Spleen (tissue), 11 donors: Measurements from ENCODE around the gene TBCB. TPM values are rescaled to one million over a fixed set of nuclear protein-coding genes. Genes with fewer than 3 reads are reported as not detected.

Source experiments
- DNase-seq: peaks from one replicate; pipeline ENCODE4 v3.0.0-alpha.2; 2020
- H3K27ac ChIP-seq, 8 donors: fragments of 200-600 bp; sonication (generic) in 7 of 8; 1 replicate in 4 of 8; 2 replicates in 4 of 8; pipeline versions ENCODE4 v1.5.0 to v1.8.0; 2016 to 2021; ENCODE audit warnings: inconsistent platforms in 4 of 8, mild to moderate bottlenecking in 4 of 8, moderate library complexity in 1 of 8
- H3K27me3 ChIP-seq, 7 donors: fragments of 200-600 bp; sonication (generic) in 6 of 7; replicated peaks in 1 of 7; 1 replicate in 4 of 7; 2 replicates in 3 of 7; pipeline versions ENCODE4 v1.5.0 to v1.8.0; 2016 to 2021; ENCODE audit warnings: inconsistent platforms in 3 of 7, mild to moderate bottlenecking in 1 of 7
- H3K36me3 ChIP-seq, 6 donors: fragments of 200-600 bp; sonication (generic) in 5 of 6; 1 replicate in 4 of 6; 2 replicates in 2 of 6; pipeline versions ENCODE4 v1.5.0 to v1.8.0; 2016 to 2021; ENCODE audit warnings: inconsistent platforms in 2 of 6
- H3K4me1 ChIP-seq, 6 donors: fragments of 200-600 bp; sonication (generic) in 5 of 6; 1 replicate in 3 of 6; 2 replicates in 3 of 6; pipeline versions ENCODE4 v1.5.0 to v1.8.0; 2016 to 2021; ENCODE audit warnings: inconsistent platforms in 3 of 6
- H3K4me3 ChIP-seq, 8 donors: fragments of 200-600 bp; sonication (generic) in 7 of 8; 1 replicate in 4 of 8; 2 replicates in 4 of 8; pipeline versions ENCODE4 v1.5.0 to v1.8.0; 2016 to 2021; ENCODE audit warnings: inconsistent platforms in 4 of 8, mild to moderate bottlenecking in 4 of 8, moderate library complexity in 2 of 8
- H3K9me3 ChIP-seq, 8 donors: fragments of 200-600 bp; sonication (generic) in 7 of 8; 1 replicate in 4 of 8; 2 replicates in 4 of 8; pipeline versions ENCODE4 v1.5.0 to v1.8.0; 2016 to 2021; ENCODE audit warnings: inconsistent platforms in 4 of 8
- CTCF ChIP-seq, 11 experiments: fragments of 200-600 bp in 7 of 11; fragments of 450-650 bp in 4 of 11; sonication (generic) in 4 of 11; IDR thresholded peaks in 8 of 11; conservative IDR thresholded peaks in 3 of 11; 1 replicate in 7 of 11; 2 replicates in 4 of 11; pipeline versions ENCODE4 v1.4.0 to v1.8.0; 2016 to 2021; ENCODE audit warnings: antibody characterized with exemption in 11 of 11, inconsistent platforms in 4 of 11, mild to moderate bottlenecking in 1 of 11
- POLR2A ChIP-seq, 3 donors: fragments of 450-650 bp; IDR thresholded peaks; one replicate each; pipeline ENCODE4 v1.5.1; 2017; ENCODE audit warnings: antibody characterized with exemption in 3 of 3, mild to moderate bottlenecking in 1 of 3
- POLR2AphosphoS5 ChIP-seq, 3 donors: sonication (generic); formaldehyde crosslinking; IDR thresholded peaks; one replicate each; pipeline ENCODE4 v1.5.1; 2017; ENCODE audit warnings: antibody characterized with exemption in 3 of 3
- WGBS, 5 donors: extraction: QIAGEN DNeasy Blood & Tissue Kit in 3 of 5; methylation state at CpG; one replicate each; pipeline versions ENCODE4 v1.1.5 to v1.1.7; 2013 to 2018; 5-methylcytosine and 5-hydroxymethylcytosine counted together
- intact Hi-C: fragments of 100-400 bp; cut with DNase I; formaldehyde crosslinking; loops from one replicate; pipeline ENCODE4 v1.15.0; 2023; ENCODE audit warnings: low total_unique reads
- polyA plus RNA-seq, 3 donors: library from polyadenylated mRNA; stranded (reverse); fragments of 200-250 nt; gene quantifications; one replicate each; pipeline ENCODE4 v1.2.1, GENCODE V29; 2013
- total RNA-seq, 7 donors: library from RNA; depleted of rRNA in 3 of 7; stranded (reverse); fragments of >200 nt in 3 of 7; fragmentation: NEBNext Ultra II Directional in 4 of 7; extraction: Animal tissue kit (Norgen Biotek cat#: 25700) in 4 of 7; gene quantifications; one replicate each; pipeline versions ENCODE4 v1.1.0 to v1.2.1, GENCODE V29; 2016 to 2021
- donor health status: healthy with polysubstance abuse.
- donor health status: DM: no; HTN: no; CAD: no; lungs with moderate emphysema.
- donor health status: DM: no; HTN: no; CAD: no.
- donor health status: Bipolar disorder and iron deficiency.
- donor health status: healthy.
- donor health status: DM: no; HTN: no; CAD: no.
- donor health status: DM: yes; HTN: yes; CAD: no.

The TBCB gene
- total and polyA plus RNA-seq, 10 donors = 87.8 to 170 (median 120) TPM

GRCh38 chr19:36097036-36097435 is 18.2 kb upstream of the TBCB start:
- no peak for DNase-seq
- Histone ChIP-seq H3K27ac (peak overlapping the region in 4 of 8 donors; percentile 13 to 38 (median 30)), H3K36me3 (peaks cover 0 to 84% (median 0%) of the 10 kb centered on the region in 6 donors), H3K9me3 (no peaks in the 10 kb centered on the region), H3K4me3 (no peak overlapping the region), H3K27me3 (no peaks in the 10 kb centered on the region), H3K4me1 (peaks cover 0 to 39% (median 11%) of the 10 kb centered on the region in 6 donors)
- no peak for TF ChIP-seq CTCF (IDR thresholded peaks at IDR 0.05 in 8 of 11, conservative IDR thresholded peaks at IDR 0.05 in 3 of 11)
- no peak for TF ChIP-seq POLR2AphosphoS5 (IDR thresholded peaks at IDR 0.05)
- TF ChIP-seq POLR2A (IDR thresholded peaks at IDR 0.05) = no peak
- 79 to 94% (median 83%) methylated on average over 6 of the region's 6 CpGs for WGBS, 5 donors
- intact Hi-C loops = no loop called here

DNA sequence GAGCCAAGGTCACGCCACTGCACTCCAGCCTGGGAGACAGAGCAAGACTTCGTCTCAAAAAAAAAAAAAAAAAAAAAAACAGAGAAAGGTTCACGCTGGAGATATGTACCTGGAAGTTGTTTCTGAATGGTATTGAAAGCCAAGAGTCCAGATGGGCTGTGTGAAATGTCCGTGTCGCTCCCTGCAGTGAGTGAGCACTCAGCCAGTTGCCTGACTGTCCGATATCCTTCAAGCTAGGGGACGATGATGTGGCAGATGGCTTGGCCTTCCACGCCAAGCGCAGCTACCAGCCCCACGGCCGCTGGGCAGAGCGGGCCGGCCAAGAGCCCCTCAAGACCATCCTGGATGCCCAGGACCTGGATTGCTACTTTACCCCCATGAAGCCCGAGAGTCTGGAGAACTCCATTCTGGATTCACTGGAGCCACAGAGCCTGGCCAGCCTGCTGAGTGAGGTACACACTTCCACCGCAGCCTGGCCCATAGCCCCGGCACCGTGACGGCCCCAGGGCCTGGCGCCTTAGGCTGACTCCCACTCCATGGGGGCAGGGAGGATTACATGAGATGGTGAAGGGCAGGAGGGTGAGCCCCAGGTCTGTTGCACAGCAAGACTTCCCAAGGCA is 16.0 kb upstream of the TBCB start:
- no peak overlapping the region for H3K27ac ChIP-seq
- DNase-seq = no peak

GRCh38 chr19:36100476-36100875 is 14.8 kb upstream of the TBCB start:
- Histone ChIP-seq H3K4me3 (no peak overlapping the region), H3K9me3 (no peaks in the 10 kb centered on the region), H3K36me3 (peaks cover 0 to 84% (median 0%) of the 10 kb centered on the region in 6 donors), H3K4me1 (peaks cover 0 to 39% (median 11%) of the 10 kb centered on the region in 6 donors), H3K27me3 (no peaks in the 10 kb centered on the region), H3K27ac (peak overlapping the region in 3 of 8 donors; percentile 4 to 47 (median 23))
- 67 to 85% (median 73%) methylated on average over 5 of the region's 5 CpGs for WGBS, 5 donors
- TF ChIP-seq CTCF (IDR thresholded peaks at IDR 0.05 in 8 of 11, conservative IDR thresholded peaks at IDR 0.05 in 3 of 11) = no peak
- peak in 2 of 3 donors; percentile 59 to 63 for TF ChIP-seq POLR2AphosphoS5 (IDR thresholded peaks at IDR 0.05)
- TF ChIP-seq POLR2A (IDR thresholded peaks at IDR 0.05) = no peak
- no peak for DNase-seq
- intact Hi-C loops = no loop called here

More for the DNA sequence above, 16.0 kb upstream of the TBCB start:
- peaks cover 0 to 39% (median 11%) of the 10 kb centered on the region in 6 donors for H3K4me1 ChIP-seq
- H3K9me3 ChIP-seq = no peaks in the 10 kb centered on the region
- WGBS, 5 donors = 89 to 97% (median 90%) methylated on average over 11 to 19 of the region's 19 CpGs
- no peak overlapping the region for H3K4me3 ChIP-seq
- TF ChIP-seq POLR2A (IDR thresholded peaks at IDR 0.05) (no peak), CTCF (IDR thresholded peaks at IDR 0.05 in 8 of 11, conservative IDR thresholded peaks at IDR 0.05 in 3 of 11) (no peak), POLR2AphosphoS5 (IDR thresholded peaks at IDR 0.05) (no peak)
- intact Hi-C loops = no loop called here
- peaks cover 0 to 84% (median 0%) of the 10 kb centered on the region in 6 donors for H3K36me3 ChIP-seq
- no peaks in the 10 kb centered on the region for H3K27me3 ChIP-seq

DNA sequence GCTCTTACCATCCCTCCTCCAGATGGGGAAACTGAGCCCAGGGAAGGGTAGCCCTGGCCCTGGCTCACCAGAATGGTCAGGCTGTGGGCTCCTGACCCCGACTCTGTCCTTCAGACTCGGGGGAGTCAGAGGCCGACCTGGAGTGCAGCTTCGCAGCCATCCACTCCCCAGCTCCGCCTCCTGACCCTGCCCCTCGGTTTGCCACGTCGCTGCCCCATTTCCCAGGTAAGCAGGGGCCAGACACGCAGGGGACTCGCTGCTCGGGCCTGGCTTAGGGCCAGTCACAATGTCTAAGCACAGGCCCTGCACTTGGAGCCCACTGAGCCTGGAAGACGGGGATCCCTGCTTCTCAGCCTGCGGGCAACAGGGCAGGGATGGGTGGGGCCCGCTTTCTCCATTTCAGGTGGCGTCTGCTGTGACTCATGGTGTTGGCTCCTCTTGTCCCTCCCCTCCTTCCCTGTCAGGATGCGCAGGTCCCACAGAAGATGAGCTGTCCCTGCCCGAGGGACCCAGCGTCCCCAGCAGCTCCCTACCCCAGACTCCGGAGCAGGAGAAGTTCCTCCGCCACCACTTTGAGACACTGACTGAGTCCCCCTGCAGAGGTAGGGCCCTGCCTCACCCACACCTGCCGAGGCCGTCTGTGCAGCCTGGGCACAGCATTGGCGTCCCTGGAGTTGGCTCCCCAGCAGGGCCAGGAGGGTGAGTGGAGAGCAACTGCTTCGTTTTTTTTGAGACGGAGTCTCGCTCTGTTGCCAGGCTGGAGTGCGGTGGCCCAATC is 13.5 kb upstream of the TBCB start:
- WGBS, 5 donors = 90 to 97% (median 94%) methylated on average over 25 to 27 of the region's 27 CpGs
- H3K4me3 ChIP-seq = no peak overlapping the region
- H3K4me1 ChIP-seq = peaks cover 0 to 37% (median 11%) of the 10 kb centered on the region in 6 donors
- no peaks in the 10 kb centered on the region for H3K9me3 ChIP-seq
- TF ChIP-seq POLR2A (IDR thresholded peaks at IDR 0.05) = no peak
- TF ChIP-seq CTCF (IDR thresholded peaks at IDR 0.05 in 8 of 11, conservative IDR thresholded peaks at IDR 0.05 in 3 of 11) = no peak
- TF ChIP-seq POLR2AphosphoS5 (IDR thresholded peaks at IDR 0.05) = no peak
- H3K27ac ChIP-seq = no peak overlapping the region
- H3K27me3 ChIP-seq = no peaks in the 10 kb centered on the region
- intact Hi-C loops = no loop called here
- DNase-seq = no peak
- H3K36me3 ChIP-seq = peaks cover 0 to 85% (median 0%) of the 10 kb centered on the region in 6 donors
